HG02571 (cell line): Measurements from ENCODE around the gene OTULIN.
A peak's percentile ranks its signal among the peaks of the same experiment; 100 is the strongest.

ENCODE experiments used
- ATAC-seq: cut with Tn5 transposase; IDR thresholded peaks from one replicate; pipeline ENCODE4 v1.9.1; 2021; ENCODE audit warnings: mild to moderate bottlenecking, moderate library complexity; ENCODE audit not compliant: unreplicated experiment

The OTULIN gene

GRCh38 chr5:14664270-14665100, at the start of gene OTULIN:
OTULIN (plus strand) TSS chr5:14664718; CDS start chr5:14664826, 108 bp downstream.
- ATAC-seq = peak; percentile 60

- no peak for ATAC-seq
These were observed 49.2 kb upstream of the OTULIN start for GRCh38 chr5:14615365-14615764.

- ATAC-seq = no peak
These were observed 47.1 kb upstream of the OTULIN start for GRCh38 chr5:14617441-14617840.

- no peak for ATAC-seq
These were observed 37.2 kb upstream of the OTULIN start for GRCh38 chr5:14627270-14627669.

- no peak for ATAC-seq
These were observed 36.2 kb upstream of the OTULIN start for GRCh38 chr5:14628346-14628745.

GRCh38 chr5:14630671-14631070, 33.8 kb upstream of the OTULIN start:
- no peak for ATAC-seq

GRCh38 chr5:14635656-14636055, 28.9 kb upstream of the OTULIN start:
- no peak for ATAC-seq

GRCh38 chr5:14640765-14641164, 23.8 kb upstream of the OTULIN start:
- ATAC-seq = no peak

- no peak for ATAC-seq
These were observed 19.8 kb upstream of the OTULIN start for GRCh38 chr5:14644623-14645237.

GRCh38 chr5:14650052-14650451, 14.5 kb upstream of the OTULIN start:
- ATAC-seq = no peak

GRCh38 chr5:14655146-14655741, 9.3 kb upstream of the OTULIN start:
- ATAC-seq = no peak

GRCh38 chr5:14656898-14657297, 7.6 kb upstream of the OTULIN start:
- no peak for ATAC-seq

GRCh38 chr5:14659821-14660607, 4.5 kb upstream of the OTULIN start:
- ATAC-seq = no peak

GRCh38 chr5:14660833-14661232, 3.7 kb upstream of the OTULIN start:
- ATAC-seq = no peak

GRCh38 chr5:14662721-14663260, 1.7 kb upstream of the OTULIN start:
- no peak for ATAC-seq

GRCh38 chr5:14663734-14664269, 716 bp upstream of the OTULIN start:
- ATAC-seq = peak; percentile 28

- ATAC-seq = no peak
These were observed 744 bp downstream of the OTULIN start for GRCh38 chr5:14665101-14665822.

GRCh38 chr5:14665949-14666348, 1.4 kb downstream of the OTULIN start:
- peak; percentile 31 for ATAC-seq

GRCh38 chr5:14666357-14666756, 1.8 kb downstream of the OTULIN start:
- no peak for ATAC-seq

- no peak for ATAC-seq
These were observed 2.8 kb downstream of the OTULIN start for GRCh38 chr5:14667290-14667689.
